Kidney glomerular epithelial cell (primary cell): Measurements from ENCODE around the gene MRPL55.

ENCODE experiments used
- DNase-seq: peaks from one replicate; lab custom pipeline; 2025; lab: John Stamatoyannopoulos, UW

MRPL55 gene

DNA sequence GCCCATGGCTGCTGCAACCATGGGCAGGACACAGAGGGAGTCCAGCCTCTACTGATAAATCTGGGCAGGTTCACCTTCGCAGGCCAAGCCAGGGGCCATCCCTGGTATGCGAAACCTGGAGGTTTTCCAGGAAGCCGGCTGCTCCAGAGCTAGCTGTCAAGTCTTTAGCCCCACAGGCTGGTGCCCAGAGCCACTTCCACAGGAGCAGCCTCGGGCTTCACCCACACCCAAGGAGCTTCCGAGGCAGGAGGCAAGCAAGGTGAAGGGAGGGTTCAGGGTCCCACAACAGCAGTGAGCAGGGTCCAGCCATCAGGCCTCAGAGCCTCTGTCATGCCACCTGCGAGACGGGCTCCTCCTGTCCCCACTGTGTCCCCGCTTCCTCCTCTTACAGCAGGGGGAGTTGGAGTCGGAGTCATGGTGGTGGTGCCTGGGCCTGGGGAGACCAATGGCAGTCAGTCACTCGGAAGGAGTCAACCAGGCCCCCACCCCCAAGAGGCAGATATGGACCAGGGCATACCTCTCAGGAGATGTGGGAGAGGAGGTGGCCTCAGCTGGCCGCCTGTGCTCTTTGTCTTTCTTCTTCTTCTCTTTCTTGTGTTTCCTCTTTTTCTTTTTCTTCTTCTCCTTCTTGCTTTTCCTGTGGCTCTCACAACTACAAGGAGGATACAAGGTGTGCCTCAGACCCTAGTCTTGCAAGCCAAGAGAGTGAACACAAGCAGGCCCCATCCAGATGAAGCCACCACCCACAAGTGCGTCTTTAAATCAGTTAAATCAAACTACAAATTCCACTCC lies 8.1 kb downstream of the MRPL55 start:
- DNase-seq: no peak

DNA sequence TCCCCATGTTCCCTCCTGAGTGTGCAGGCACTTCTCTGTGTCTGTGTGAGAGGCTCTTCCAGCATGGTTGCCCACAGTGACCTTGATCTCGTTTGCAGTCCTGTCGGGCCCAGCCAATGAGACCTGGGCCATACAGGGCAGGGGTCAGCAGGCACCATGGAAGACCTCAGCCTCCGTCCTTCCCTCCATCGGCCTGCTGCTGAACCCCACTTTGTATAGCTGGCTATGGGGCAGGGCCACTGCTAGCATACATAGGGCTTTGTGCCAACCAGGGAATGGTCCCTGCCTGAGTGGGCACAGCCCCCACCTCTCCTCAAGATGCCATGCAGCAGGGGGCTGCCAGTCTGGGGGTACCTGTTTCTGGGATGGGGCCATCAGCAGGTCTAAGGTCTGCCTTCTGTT lies 9.8 kb downstream of the MRPL55 start:
- no peak for DNase-seq

DNA sequence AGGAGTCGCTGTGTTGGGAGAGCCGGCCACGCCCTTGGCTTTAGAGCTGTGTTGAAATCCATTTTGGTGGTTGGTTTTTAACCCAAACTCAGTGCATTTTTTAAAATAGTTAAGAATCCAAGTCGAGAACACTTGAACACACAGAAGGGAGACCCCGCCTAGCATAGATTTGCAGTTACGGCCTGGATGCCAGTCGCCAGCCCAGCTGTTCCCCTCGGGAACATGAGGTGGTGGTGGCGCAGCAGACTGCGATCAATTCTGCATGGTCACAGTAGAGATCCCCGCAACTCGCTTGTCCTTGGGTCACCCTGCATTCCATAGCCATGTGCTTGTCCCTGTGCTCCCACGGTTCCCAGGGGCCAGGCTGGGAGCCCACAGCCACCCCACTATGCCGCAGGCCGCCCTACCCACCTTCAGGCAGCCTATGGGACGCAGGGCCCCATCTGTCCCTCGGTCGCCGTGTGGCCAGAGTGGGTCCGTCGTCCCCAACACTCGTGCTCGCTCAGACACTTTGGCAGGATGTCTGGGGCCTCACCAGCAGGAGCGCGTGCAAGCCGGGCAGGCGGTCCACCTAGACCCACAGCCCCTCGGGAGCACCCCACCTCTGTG lies 10.7 kb downstream of the MRPL55 start:
- DNase-seq: no peak

DNA sequence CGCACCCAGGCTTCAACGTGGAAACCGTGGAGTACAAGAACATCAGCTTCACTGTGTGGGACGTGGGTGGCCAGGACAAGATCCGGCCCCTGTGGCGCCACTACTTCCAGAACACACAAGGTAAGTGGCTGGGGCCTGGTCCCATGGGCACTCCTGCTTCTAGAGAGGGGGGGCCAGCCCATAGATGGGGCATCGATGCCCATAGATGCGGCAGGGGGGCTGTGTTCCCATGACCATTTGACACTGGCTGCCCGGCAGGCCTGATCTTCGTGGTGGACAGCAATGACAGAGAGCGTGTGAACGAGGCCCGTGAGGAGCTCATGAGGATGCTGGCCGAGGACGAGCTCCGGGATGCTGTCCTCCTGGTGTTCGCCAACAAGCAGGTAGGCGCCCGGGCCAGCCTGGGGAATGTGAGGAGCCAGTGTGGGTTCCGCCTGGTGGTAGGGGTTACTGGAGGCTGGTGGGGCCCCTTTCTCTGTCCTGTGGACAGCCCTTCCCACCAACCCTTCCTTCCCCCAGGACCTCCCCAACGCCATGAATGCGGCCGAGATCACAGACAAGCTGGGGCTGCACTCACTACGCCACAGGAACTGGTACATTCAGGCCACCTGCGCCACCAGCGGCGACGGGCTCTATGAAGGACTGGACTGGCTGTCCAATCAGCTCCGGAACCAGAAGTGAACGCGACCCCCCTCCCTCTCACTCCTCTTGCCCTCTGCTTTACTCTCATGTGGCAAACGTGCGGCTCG lies 11.6 kb downstream of the MRPL55 start:
- DNase-seq: no peak

DNA sequence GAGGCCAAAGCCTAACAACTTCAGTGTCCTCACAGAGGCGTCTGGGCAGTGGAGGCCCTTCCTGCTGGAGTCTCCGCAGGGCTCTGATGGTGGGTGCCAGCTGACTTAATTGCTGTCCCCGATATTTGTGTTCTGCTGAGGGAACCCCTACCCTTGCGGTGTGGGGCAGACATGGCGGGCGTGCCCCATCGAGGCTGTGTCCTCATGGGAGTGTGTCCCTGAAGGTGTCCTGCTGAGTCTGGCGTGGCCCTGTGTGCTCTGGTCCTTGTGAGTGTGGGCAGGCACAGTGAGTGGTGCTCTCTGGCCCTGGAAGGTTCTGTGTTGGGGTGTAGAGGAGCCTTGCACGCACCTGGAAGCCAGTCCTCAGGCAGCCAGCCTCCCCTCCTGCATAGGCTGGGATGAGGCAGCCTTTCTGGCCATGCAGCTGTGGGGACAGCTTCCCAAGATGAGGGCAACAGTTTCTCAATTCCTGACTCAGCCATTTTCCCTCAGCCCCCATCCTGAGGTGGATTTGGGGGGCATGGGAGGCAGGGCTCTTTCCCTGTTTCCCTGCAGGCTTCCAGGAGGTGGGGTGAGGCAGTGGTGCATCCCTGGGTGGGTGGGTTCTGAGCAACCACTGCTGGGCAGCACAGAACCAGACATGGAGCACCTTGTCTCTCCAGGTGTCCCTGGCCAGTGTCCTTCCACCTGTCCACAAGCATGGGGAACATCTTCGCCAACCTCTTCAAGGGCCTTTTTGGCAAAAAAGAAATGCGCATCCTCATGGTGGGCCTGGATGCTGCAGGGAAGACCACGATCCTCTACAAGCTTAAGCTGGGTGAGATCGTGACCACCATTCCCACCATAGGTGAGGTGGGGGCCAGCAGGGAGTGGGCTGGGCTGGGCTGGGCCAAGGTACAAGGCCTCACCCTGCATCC lies 12.4 kb downstream of the MRPL55 start:
- DNase-seq: no peak

DNA sequence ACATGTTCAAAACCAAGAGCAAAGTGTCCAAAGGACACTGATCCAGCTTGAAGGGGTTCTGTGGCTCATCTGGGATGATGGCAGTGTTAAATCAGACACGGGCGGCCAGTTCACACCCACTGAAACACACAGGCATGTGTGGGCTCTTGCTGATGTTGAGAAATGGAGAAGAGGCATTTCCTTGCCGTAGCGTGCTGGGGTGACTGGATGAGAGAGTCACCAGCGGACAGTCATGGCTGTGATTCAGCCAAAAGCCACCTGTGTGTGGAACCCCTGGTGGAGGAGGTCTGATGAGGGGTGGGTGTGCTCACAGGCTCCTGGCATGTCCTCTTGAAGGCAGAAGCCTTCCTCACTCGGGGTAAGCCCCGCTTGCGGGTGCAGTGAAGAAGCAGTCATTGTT lies 13.2 kb downstream of the MRPL55 start:
- DNase-seq: no peak

DNA sequence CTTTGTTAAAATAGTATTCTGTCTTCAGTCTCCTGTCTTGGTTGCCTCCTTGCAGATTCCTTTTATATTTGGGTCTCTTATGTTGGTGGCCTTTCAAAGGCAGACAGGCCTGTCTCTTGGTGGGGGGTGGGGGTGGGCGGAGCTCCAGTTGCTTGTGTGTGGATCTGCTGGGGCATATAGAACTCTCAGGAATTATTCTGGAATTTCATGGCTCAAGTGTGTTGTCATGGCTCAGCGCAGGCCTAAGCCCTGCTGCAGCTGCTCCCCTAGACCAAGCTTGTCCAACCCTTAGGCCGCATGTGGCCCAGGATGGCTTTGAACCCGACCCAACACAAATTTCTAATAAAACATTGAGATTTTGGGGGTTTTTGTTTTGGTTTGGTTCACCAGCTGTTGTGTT lies 13.9 kb downstream of the MRPL55 start:
- no peak for DNase-seq

DNA sequence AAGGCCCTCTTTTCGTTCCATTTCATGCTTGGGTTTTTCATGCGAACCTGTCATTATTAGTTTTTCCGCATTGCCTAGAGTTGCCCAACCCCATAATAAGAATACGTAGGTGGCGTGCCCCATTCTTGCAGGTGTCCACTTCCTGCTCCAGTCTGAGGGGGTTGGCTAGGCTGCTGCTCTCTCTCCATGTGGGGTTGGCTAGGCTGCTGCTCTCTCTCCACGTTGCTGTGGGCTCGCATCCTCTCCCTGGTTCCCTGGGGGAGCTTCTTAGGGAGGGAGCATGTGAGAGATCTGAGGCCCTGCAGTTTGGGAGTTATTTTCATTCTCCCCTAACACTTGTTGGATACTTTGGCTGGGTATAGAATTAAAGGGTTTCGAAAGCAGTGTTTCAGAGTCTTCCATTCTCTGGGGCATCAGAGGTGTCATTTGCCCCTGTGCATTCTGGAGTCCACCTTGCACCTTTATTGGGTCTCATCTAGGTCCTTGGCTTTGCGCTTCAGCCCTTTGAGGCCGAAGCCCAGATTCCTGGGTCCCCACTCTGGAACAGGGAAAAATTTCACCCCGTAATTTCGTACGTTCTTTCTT lies 14.6 kb downstream of the MRPL55 start:
- DNase-seq: no peak

DNA sequence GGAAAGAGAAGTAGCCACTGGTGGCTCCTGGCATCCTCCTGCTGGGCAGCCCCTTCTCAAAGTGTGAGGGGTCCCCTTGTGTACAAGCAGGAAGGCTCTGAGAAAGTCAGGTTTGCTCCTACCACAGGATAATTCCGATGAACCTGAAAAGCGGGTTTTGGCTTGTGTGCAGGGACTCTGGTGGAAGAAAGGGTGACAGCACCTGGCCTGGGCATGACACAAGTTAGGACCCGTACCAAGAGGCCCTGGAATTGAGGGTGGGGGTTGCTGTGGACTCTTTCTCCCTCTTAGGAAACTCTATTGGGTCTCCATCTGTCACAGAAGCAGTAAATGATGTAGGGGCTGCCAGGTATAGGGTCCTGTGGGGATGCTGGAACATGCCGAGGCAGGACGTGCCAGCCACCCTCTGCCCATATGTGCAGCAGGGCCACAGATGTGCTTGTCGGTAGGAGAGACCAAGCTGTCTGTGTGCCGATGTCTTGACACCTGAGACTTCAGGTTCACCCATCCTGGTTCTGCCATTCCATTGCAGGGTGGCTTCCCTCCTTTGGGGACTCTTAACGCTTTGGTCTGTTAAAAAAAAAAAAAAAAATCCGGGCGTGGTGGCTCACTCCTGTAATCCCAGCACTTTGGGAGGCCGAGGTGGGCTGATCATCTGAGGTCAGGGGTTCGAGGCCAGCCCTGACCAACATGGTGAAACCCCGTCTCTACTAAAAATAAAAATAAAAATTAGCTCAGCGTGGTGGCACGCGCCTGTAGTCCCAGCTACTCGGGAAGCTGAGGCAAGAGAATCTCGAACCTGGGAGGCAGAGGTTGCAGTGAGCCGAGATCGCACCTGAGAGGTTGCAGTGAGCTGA lies 15.8 kb downstream of the MRPL55 start:
- DNase-seq: no peak

DNA sequence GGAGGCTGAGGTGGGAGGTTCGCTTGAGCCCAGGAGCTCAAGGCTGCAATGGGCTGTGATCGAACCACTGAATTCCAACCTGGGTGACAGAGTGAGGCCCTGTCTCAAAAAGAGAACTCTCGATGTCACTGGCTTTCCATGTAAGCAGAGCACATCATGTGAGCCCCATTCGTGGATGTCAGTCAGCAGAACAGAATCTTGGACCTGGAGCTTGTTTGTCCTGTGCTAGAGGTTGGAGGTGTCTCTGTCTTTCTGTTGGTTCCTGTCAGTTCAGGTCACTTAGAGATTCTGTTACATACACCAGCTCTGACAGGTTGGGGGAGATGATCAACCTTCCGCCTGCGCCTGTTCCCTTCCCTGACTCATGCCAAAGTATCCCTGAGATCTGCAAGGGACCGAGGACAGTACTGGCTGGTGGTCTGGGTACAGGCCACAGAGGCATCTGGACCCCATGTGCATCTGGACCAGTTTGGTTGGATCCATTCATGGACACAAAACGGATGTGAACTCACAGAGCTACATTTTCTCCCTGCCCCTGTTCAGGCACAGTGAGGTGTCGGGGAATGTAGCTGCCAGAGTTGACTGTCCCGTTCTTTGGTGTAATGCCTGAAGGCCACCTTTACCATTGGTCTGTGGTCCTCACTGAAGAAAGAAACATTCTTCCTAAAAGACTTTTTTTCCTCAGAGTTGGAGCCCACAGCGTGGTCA lies 16.6 kb downstream of the MRPL55 start:
- no peak for DNase-seq

DNA sequence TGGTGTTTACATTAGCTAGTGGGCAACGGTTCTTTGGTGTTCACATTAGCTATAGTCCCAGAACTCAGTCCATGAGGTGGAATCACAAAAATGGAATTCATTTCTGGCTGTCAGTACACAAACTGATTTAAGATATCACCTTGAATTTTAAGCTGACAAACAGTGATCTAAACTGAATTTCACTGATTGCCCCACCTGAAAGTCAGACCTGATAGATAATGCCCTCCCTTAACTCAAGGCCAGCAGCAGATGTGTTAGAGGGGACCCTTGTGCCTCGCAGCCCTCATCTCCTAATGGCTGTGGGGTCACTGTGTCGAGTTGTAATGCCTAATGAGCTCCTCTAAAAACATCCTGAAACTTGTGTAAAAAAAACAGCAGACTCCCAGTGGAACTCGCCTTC lies 18.0 kb downstream of the MRPL55 start:
- no peak for DNase-seq

DNA sequence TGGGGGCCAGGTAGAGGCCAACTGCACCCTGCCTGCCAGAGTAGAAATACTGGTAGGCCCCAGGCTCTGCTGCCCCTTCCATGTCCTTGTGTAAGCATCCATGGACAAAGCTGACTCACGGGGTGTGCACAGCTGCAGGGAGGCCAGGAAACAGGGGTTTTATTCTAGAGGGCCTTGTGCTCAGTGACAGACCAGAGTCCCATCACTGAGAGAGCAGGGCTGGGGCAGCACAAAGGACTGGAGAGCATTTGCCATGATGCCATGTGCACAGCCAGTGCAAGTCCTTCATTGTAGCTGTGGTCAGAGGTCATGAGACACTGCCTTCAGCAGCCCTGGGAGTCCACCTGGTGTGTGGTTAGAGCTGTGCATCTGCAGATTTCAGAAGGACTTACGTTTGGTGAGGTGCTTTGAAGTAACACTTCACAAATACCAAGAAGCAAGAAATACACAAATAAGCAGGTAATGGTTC lies 18.5 kb downstream of the MRPL55 start:
- DNase-seq: no peak

DNA sequence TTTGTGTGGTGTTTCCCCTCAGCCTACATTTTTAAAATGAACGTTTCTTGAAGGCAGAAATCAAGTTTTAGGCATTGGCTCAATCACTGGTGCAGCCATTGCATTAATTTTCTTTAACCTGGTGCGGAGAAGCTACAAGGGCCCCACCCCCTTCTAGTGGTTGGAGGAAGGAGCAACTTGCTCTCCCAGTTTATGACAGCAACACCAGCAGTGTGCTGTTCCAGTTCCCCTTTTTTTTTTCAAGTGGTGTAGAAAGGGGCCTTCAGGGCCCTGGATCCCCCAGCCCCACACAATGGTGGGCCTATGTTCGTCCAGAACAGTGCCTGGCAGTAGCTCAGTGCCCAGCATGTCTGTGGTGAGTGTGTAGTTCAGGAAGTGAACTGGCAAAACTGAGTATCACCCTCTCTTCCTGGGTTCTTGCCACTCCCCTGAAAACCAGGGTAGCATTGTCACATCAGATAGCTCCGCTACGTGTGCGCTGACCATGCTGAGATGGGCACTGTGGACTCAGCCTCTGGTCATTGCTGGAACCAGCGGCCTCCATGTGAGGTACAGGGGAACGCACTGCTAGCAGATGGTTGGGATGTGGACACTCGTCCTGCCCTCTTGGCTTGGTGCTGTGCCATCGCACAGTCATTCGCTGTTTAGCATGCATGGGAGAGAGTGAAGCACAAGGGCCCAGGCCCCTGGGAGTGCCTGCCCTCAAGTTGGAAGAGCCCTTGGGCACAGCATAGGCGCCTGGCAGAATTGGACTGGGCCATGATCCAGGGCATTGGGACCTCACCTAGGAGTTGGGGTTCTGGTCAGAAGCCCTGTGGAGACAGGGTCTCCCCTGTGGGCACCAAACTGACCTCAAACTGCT lies 19.3 kb downstream of the MRPL55 start:
- DNase-seq: no peak

DNA sequence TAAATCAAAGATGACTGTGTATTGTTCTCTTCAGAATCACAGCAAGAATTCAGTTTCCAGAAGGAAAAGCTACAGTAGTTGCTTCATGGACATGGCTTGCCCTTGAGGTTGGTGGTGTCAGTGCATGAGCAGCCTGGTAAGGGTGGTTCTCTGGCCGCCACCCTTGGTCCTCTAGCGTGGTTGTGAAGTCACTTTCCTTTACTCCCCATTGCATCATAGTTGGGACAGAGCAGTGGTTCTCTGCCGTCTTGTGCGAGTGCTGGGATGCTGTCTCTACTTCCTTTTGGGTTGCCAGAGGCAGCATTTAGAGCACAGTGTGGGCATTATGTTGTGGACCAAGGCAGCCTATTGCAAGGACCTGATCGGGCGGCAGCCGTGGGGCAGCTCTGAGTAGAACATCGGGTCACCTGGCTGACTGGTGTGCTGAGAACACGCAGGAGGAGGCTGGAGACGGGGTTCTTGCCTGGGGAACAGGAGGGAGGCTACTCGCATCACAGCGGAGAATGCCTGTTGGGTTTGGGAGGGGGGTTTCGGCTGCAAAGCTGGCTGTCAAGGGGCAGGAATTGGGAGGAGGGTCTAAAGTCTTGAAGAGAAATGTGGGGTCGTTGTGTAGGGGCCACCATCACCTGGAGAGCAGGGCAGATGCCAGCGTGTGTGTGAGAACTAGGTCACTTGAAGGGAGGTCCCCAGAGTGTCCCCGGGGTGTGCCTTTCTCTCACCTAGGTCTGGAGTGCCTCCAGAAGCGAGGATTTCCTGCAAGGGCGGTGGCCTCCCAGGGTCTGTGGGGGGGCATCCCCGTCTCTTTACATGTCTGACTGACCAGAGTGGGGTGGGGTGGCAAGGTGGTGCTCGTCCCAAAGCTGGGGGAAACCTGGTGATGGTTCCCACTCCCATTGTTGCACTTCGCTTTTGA lies 20.3 kb downstream of the MRPL55 start:
- DNase-seq: no peak

DNA sequence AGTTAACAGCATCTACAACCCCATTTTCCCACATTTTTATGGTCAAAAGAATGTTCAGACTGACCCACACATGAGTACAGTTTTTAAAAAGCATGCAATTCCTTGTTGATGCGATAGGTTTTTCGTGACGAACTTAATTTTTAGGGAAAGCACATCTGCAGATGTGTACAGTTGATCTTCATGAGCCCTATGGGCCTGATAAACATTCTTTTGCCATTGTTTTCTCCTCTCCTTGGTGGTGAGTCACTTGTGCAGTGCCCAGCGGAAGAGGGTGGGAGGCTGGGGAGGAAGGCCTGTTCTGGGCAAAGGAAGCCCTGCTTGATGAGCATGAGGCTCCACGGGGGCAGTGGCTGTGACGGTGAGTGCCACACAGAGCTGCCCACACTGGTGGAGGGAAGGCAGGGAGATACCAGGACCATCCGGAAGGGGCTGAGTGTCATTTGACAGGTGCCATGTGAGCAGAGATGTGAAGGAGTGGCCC lies 21.3 kb downstream of the MRPL55 start:
- DNase-seq: peak; percentile 78

DNA sequence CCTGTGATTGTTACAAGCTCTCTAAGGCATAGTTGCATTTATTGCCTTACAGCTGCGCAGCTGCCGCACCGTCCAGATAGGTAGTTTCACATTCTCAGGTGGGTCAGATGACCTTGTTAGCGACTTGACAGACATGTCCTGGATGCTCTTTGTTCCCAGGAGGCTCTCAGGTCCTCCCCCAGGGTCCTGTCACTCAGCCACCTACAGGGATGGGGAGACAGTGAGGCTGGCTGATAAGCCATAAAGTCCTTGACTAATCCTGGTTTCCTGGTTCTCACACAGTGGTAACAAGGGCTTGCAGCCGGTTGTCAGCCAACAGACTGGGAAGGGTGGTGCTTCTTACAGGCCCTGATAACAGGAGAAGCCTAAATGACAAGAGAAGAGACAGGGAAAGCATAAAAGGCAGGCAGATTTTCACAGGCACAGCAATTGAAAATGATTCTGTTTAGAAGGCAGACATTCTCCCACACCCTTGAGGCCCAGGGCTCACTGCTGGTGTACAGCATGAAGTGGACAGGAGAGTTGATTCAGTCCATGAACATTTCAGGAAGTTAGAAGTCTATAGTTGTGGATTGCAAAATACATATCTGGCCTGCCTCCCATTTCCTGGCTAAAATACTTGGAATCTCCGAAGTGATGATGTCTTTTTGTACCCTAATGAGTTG lies 23.7 kb downstream of the MRPL55 start:
- peak; percentile 33 for DNase-seq

DNA sequence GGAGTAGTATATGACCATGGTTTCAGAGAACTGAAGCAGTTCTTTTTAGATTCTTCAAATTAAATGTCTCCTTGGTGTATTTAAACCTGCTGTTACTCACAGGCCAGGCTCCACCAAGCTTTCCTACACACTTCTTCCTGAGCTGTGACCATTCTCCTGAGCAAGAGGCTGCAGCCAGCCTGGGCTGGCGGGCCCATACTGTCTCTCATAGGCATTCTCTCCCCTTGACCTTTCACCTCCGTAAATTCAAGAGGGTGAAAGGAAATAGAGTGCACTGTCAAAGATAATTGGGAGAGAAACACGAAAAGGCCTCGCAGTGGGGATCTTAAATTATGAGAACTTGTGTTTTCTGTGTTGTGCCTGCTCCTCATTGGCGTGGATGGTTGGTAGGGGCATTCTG lies 24.3 kb downstream of the MRPL55 start:
- DNase-seq: peak; percentile 15
